BLaER1 treated with 17β-estradiol and CSF1 and Interleukin-3, amounts not matched to agents 10 nM and 100 nM (cell line): ENCODE data around the gene SLX4IP.
A peak's percentile ranks its signal among the peaks of the same experiment; 100 is the strongest.

Source experiments
- H3K27ac ChIP-seq, 11 experiments: shearing (Covaris generic); formaldehyde crosslinking; 2 replicates each; pipeline ENCODE4 v1.8.1; 2022
- H3K27me3 ChIP-seq, 11 experiments: shearing (Covaris generic); formaldehyde crosslinking; 2 replicates each; pipeline ENCODE4 v1.8.1; 2022
- H3K36me3 ChIP-seq, 11 experiments: shearing (Covaris generic); formaldehyde crosslinking; 2 replicates each; pipeline ENCODE4 v1.8.1; 2022
- H3K4me1 ChIP-seq, 10 experiments: shearing (Covaris generic); formaldehyde crosslinking; 2 replicates each; pipeline ENCODE4 v1.8.1; 2022
- H3K4me2 ChIP-seq, 11 experiments: shearing (Covaris generic); formaldehyde crosslinking; 2 replicates each; pipeline ENCODE4 v1.8.1; 2022
- H3K4me3 ChIP-seq, 10 experiments: shearing (Covaris generic); formaldehyde crosslinking; 2 replicates each; pipeline ENCODE4 v1.8.1; 2022
- H3K9ac ChIP-seq, 11 experiments: shearing (Covaris generic); formaldehyde crosslinking; 2 replicates each; pipeline ENCODE4 v1.8.1; 2022
- H3K9me3 ChIP-seq, 11 experiments: shearing (Covaris generic); formaldehyde crosslinking; replicated peaks in 1 of 11; 2 replicates each; pipeline ENCODE4 v1.8.1; 2022
- H4K20me1 ChIP-seq, 11 experiments: shearing (Covaris generic); formaldehyde crosslinking; 2 replicates each; pipeline ENCODE4 v1.8.1; 2022
- Cebpa-rat ChIP-seq, 11 experiments: shearing (Covaris generic); IDR thresholded peaks; 2 replicates each; pipeline ENCODE4 v1.8.1; 2022

The SLX4IP gene

DNA sequence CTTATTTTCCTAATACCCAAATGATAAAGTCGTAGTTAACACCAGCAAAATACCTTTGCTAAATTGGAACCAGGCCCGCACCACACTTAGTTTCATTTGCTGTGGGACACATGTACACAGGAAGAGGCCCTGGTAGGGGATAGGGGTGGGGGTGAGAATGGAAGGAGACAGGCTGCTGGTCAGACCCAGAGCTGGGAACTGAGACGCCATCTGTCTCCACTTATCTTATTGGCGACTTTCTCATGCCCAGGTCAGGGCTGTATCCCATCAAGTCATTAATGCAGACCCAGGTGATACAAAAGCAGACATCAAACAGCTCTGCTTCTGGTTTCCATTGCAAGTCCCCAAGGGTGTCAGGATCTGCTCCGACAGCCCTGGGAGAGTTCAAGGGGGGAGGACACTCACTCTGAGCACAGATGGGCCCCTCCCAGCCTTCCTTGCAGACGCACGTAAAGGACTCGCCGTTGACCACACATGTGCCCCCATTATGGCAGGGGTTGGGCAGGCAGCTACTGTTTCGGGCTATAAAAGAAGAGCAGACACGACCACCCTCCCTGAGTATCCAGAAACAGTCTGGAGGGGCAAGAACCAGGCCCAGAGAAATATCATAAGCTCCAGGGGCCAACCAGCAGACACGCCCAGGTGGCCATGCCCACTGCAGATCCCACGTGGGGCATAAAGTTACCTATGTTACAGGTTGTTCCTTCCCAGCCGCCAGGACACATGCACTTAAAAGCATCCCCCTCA lies 209.5 kb downstream of the SLX4IP start:
- Histone ChIP-seq H3K9ac (no peak overlapping the region), H3K36me3 (peaks cover 0 to 98% (median 56%) of the 10 kb centered on the region in 11 experiments; a peak in 20 of 22 replicates), H3K9me3 (no peaks in the 10 kb centered on the region), H3K4me1 (peaks cover 0 to 45% (median 37%) of the 10 kb centered on the region in 10 experiments; a peak in 16 of 20 replicates), H3K27me3 (peaks cover 0 to 12% (median 5%) of the 10 kb centered on the region in 11 experiments; a peak in 8 of 22 replicates), H3K4me3 (no peak overlapping the region), H3K4me2 (peak overlapping the region in 8 of 11 experiments; percentile 9 to 66 (median 59); a peak in 13 of 22 replicates), H4K20me1 (peaks cover 0 to 37% (median 0%) of the 10 kb centered on the region in 11 experiments; a peak in 4 of 22 replicates), H3K27ac (no peak overlapping the region)
- TF ChIP-seq Cebpa-rat (IDR thresholded peaks at IDR 0.05): no peak

DNA sequence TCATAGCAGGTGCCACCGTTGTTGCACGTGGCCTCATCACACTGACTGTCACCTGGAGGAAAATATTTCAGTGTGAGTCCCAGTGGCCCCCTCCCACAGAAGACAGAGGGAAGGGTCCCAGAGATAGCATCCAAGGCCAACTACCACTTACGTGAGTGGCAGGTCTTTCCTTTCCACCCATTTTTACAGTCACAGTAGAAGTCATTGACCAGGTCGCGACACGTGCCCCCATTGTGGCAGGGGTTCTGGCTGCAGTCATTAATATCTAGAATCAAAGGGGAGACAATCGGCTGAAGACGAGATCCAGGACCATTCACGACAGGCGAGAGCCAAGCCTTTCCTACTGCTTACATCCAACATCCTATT lies 210.1 kb downstream of the SLX4IP start:
- H3K27ac ChIP-seq: no peak overlapping the region

DNA sequence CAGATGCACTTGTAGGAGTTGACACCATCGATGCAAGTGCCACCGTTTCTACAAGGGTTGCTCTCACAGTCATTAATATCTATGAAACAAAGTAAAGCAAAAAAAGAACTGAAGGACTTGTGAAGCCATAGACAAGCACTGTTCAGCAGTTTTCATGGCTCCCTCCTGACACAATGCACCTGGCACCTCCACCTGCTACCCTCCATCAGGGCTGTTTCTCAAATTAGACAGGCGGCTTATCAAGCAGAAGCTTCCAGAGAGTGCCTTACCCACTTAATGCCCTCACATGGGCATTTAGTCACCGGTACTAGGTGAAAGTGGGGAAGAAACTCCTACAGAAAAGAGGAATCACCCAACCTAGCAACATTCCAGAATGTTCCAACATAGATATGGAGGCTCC lies 210.9 kb downstream of the SLX4IP start:
- Histone ChIP-seq H3K4me3 (no peak overlapping the region), H4K20me1 (peaks cover 0 to 33% (median 0%) of the 10 kb centered on the region in 11 experiments; a peak in 5 of 22 replicates), H3K9ac (no peak overlapping the region), H3K9me3 (no peaks in the 10 kb centered on the region), H3K4me2 (no peak overlapping the region), H3K36me3 (peaks cover 0 to 98% (median 48%) of the 10 kb centered on the region in 11 experiments; a peak in 20 of 22 replicates), H3K4me1 (peaks cover 0 to 49% (median 38%) of the 10 kb centered on the region in 10 experiments; a peak in 16 of 20 replicates), H3K27me3 (peaks cover 0 to 12% (median 5%) of the 10 kb centered on the region in 11 experiments; a peak in 8 of 22 replicates), H3K27ac (no peak overlapping the region)
- TF ChIP-seq Cebpa-rat (IDR thresholded peaks at IDR 0.05): no peak

More for the DNA sequence above, 210.1 kb downstream of the SLX4IP start:
- Histone ChIP-seq H4K20me1 (peaks cover 0 to 32% (median 0%) of the 10 kb centered on the region in 11 experiments; a peak in 4 of 22 replicates), H3K4me3 (no peak overlapping the region), H3K4me1 (peaks cover 0 to 45% (median 37%) of the 10 kb centered on the region in 10 experiments; a peak in 16 of 20 replicates), H3K4me2 (no peak overlapping the region), H3K27me3 (peaks cover 0 to 12% (median 5%) of the 10 kb centered on the region in 11 experiments; a peak in 8 of 22 replicates), H3K36me3 (peaks cover 0 to 98% (median 51%) of the 10 kb centered on the region in 11 experiments; a peak in 20 of 22 replicates), H3K9me3 (no peaks in the 10 kb centered on the region), H3K9ac (no peak overlapping the region)
- no peak for TF ChIP-seq Cebpa-rat (IDR thresholded peaks at IDR 0.05)

DNA sequence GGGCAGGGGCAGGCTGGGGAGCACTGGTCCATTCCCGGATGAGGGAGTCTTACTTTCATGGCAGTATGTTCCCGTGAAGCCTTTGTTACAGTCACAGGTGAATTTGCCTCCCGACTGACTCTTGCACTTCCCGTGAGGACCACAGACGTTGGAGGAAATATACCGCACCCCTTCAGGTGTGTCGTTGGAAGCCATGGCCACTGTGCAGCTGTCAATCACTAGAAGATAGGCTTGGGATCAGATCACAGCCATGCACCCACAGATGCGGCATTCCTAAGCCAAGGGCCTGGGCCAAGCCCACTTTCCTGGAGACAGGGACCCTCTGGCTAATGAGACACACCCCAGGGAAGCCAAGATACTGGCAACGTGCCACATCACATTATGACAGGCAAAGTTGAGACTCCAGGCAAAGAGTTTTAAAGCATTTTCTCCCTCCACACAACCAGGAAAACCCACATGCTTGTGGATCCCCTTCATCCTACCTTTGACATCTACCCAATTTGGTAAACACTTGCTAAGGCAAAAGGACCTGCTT lies 211.8 kb downstream of the SLX4IP start:
- Histone ChIP-seq H3K4me3 (no peak overlapping the region), H3K4me2 (no peak overlapping the region), H3K9me3 (no peaks in the 10 kb centered on the region), H3K9ac (no peak overlapping the region), H4K20me1 (peaks cover 0 to 41% (median 0%) of the 10 kb centered on the region in 11 experiments; a peak in 6 of 22 replicates), H3K4me1 (peaks cover 0 to 56% (median 44%) of the 10 kb centered on the region in 10 experiments; a peak in 16 of 20 replicates), H3K27me3 (peaks cover 0 to 12% (median 5%) of the 10 kb centered on the region in 11 experiments; a peak in 8 of 22 replicates), H3K36me3 (peaks cover 0 to 98% (median 41%) of the 10 kb centered on the region in 11 experiments; a peak in 17 of 22 replicates), H3K27ac (no peak overlapping the region)
- no peak for TF ChIP-seq Cebpa-rat (IDR thresholded peaks at IDR 0.05)

DNA sequence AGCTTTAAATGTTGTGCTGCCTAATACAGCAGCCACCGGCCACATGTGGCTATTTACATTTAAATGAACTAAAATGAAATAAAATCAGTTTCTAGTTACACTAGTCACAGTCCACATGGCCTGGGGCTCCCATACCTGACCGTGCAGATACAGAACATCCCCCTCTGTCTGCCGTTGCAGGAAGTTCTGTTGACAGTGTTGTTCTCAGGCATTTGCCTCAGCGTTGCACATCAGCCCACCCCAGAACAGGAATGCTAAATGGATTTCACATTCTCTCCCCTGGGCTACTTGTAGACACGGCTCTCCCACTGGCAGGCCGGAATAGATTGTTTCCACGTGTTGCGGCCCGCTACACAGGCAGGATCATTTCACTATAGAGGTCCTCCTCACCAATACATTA lies 212.4 kb downstream of the SLX4IP start:
- H3K4me2 ChIP-seq: 0 out of 22 replicates have a peak overlapping the region, but pooled peaks of 1 of the 11 experiments have one; percentile 54
- no peaks in the 10 kb centered on the region for H3K9me3 ChIP-seq
- peaks cover 0 to 12% (median 5%) of the 10 kb centered on the region in 11 experiments; a peak in 8 of 22 replicates for H3K27me3 ChIP-seq
- H3K36me3 ChIP-seq: peaks cover 0 to 98% (median 35%) of the 10 kb centered on the region in 11 experiments; a peak in 14 of 22 replicates
- no peak overlapping the region for H3K9ac ChIP-seq
- H4K20me1 ChIP-seq: peaks cover 0 to 45% (median 0%) of the 10 kb centered on the region in 11 experiments; a peak in 6 of 22 replicates
- peaks cover 0 to 53% (median 44%) of the 10 kb centered on the region in 10 experiments; a peak in 16 of 20 replicates for H3K4me1 ChIP-seq
- no peak for TF ChIP-seq Cebpa-rat (IDR thresholded peaks at IDR 0.05)
- H3K4me3 ChIP-seq: no peak overlapping the region
- no peak overlapping the region for H3K27ac ChIP-seq

DNA sequence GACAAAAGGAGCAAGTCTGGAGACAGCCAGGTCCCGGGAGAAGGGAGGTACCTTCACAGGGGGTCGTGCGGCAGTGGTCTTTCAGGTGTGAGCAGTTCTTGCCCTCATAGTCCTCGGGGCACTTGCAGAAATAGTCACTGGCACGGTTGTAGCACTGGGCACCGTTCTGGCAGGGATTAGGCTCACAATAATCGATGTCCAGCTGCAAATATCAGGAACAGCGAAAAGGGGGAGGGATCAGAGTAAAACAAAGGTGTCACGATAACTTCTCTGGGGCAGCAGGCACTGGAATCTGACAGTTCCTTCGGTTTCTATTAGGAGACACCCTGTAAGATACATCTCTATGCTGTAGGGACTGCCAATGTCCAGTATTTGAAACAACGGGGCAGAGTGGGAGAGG lies 212.8 kb downstream of the SLX4IP start:
- H3K36me3 ChIP-seq: peaks cover 0 to 98% (median 35%) of the 10 kb centered on the region in 11 experiments; a peak in 14 of 22 replicates

DNA sequence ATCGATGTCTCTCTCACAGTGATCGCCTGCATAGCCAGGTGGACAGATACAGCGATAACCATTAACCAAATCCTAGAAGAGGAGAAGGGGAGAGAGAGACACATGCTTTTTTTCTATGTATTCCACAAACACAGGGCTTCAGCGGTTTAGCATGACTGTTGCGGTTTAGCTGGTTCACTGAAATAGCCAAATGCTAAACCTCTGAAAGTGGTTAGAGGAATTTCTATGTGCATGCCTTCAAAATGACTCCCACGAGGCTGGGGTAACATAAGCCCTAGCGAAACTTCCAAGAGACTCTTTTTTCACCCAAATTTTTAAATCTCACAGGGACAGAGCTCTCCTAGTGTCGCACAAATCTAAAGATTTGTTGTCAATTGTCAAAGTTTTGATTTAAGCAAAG lies 213.5 kb downstream of the SLX4IP start:
- peaks cover 0 to 43% (median 34%) of the 10 kb centered on the region in 10 experiments; a peak in 18 of 20 replicates for H3K4me1 ChIP-seq
- no peak overlapping the region for H3K27ac ChIP-seq
- H4K20me1 ChIP-seq: peaks cover 0 to 47% (median 0%) of the 10 kb centered on the region in 11 experiments; a peak in 6 of 22 replicates
- H3K4me2 ChIP-seq: peak overlapping the region in 8 of 11 experiments; percentile 7 to 54 (median 44); a peak in 14 of 22 replicates
- H3K9me3 ChIP-seq: no peaks in the 10 kb centered on the region
- H3K36me3 ChIP-seq: peaks cover 0 to 96% (median 35%) of the 10 kb centered on the region in 11 experiments; a peak in 13 of 22 replicates
- H3K9ac ChIP-seq: no peak overlapping the region
- TF ChIP-seq Cebpa-rat (IDR thresholded peaks at IDR 0.05): no peak
- peaks cover 0 to 12% (median 5%) of the 10 kb centered on the region in 11 experiments; a peak in 8 of 22 replicates for H3K27me3 ChIP-seq
- H3K4me3 ChIP-seq: no peak overlapping the region

More for the DNA sequence above, 212.8 kb downstream of the SLX4IP start:
- Histone ChIP-seq H3K4me3 (no peak overlapping the region), H4K20me1 (peaks cover 0 to 50% (median 0%) of the 10 kb centered on the region in 11 experiments; a peak in 6 of 22 replicates), H3K9me3 (no peaks in the 10 kb centered on the region), H3K27ac (no peak overlapping the region), H3K9ac (no peak overlapping the region), H3K4me1 (peaks cover 0 to 48% (median 40%) of the 10 kb centered on the region in 10 experiments; a peak in 16 of 20 replicates), H3K27me3 (peaks cover 0 to 12% (median 5%) of the 10 kb centered on the region in 11 experiments; a peak in 8 of 22 replicates), H3K4me2 (peak overlapping the region in 4 of 11 experiments; percentile 24 to 54 (median 51); a peak in 8 of 22 replicates)
- TF ChIP-seq Cebpa-rat (IDR thresholded peaks at IDR 0.05): no peak

DNA sequence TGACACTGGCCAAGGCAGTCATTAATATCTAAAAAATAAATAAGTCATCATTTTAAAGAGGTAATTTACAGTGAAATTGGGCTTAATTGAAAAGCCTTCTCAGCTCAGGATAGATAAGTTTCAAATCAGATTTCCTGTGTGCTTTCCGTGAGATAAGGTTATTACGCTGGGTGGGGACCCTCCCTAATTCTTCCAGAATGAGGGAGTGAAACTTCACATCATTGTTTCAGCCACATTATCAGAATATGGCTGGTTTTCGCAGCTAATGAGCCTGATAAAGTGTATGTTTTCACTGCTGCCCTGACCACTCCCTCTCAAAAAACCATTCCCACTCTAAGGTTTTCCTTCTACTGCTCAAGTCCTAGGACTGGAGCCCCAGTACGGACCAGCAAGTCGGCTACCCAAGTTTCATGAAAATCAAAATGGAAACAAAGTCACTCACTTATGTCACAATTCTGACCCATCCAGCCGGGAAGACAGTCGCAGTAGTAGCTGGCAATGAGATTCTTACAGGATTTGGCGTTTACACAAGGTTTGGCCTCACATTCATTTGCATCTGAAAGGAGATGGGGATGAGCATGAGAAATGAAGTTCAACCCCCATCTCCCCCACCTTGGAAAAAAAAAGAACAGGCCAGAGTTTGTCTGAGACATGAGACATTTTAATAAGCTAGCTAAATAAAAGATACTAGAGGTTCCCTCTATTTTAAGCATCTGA lies 214.1 kb downstream of the SLX4IP start:
- H3K27me3 ChIP-seq: peaks cover 0 to 12% (median 5%) of the 10 kb centered on the region in 11 experiments; a peak in 8 of 22 replicates
- peaks cover 0 to 45% (median 0%) of the 10 kb centered on the region in 11 experiments; a peak in 6 of 22 replicates for H4K20me1 ChIP-seq
- H3K9me3 ChIP-seq: no peaks in the 10 kb centered on the region
- H3K36me3 ChIP-seq: peaks cover 0 to 91% (median 35%) of the 10 kb centered on the region in 11 experiments; a peak in 13 of 22 replicates
- no peak overlapping the region for H3K27ac ChIP-seq
- no peak overlapping the region for H3K9ac ChIP-seq
- H3K4me1 ChIP-seq: peaks cover 4 to 41% (median 33%) of the 10 kb centered on the region in 10 experiments; a peak in 19 of 20 replicates
- TF ChIP-seq Cebpa-rat (IDR thresholded peaks at IDR 0.05): no peak
- peak overlapping the region in 7 of 11 experiments; percentile 18 to 54 (median 45); a peak in 13 of 22 replicates for H3K4me2 ChIP-seq
- no peak overlapping the region for H3K4me3 ChIP-seq
